IMR-90 (cell line): ENCODE results near the gene NPB. TPM values are rescaled to one million over a fixed set of nuclear protein-coding genes. Genes with fewer than 3 reads are reported as not detected.

Experiments
- ATAC-seq: fragments of 200-7000 bp; cut with Tn5 transposase; 2 replicates; pipeline ENCODE4 v1.9.1; 2020; ENCODE audit warnings: low read depth, mild to moderate bottlenecking, moderate library complexity
- BruUV-seq: library from RNA; stranded (reverse); fragments of 400-500 nt; replicated peaks from 2 replicates; lab custom pipeline; 2021; lab: Mats Ljungman, UMichigan
- CTCF ChIA-PET: fragments of 300-600 bp; formaldehyde crosslinking; extraction: SDS; loops from one replicate; lab custom pipeline; 2021; ENCODE audit warnings: antibody characterized with exemption; lab: Yijun Ruan, JAX
- POLR2A ChIA-PET: fragments of 300-600 bp; sonication (Branson Sonifier 250); formaldehyde crosslinking; loops from one replicate; lab custom pipeline; 2022; ENCODE audit warnings: antibody characterized with exemption; ENCODE audit not compliant: unreplicated experiment; lab: Charles Lee
- DNase-seq: peaks from one replicate; pipeline ENCODE4 v3.0.0; 2013
- H2AFZ ChIP-seq: replicated peaks from 2 replicates; pipeline ENCODE3; 2013; ENCODE audit warnings: low read length, mild to moderate bottlenecking; ENCODE audit not compliant: poor library complexity
- H2AK5ac ChIP-seq: 2 replicates; pipeline ENCODE4 v1.6.1; 2013; ENCODE audit warnings: low read depth, low read length, inconsistent platforms
- H2AK9ac ChIP-seq: replicated peaks from 2 replicates; pipeline ENCODE3; 2013; ENCODE audit warnings: mild to moderate bottlenecking, low read depth, low read length, moderate library complexity; ENCODE audit not compliant: poor library complexity
- H2BK120ac ChIP-seq: 2 replicates; pipeline ENCODE4 v1.6.1; 2013; ENCODE audit warnings: low read depth, low read length, inconsistent platforms
- H2BK15ac ChIP-seq: 3 replicates; pipeline ENCODE4 v1.6.1; 2013; ENCODE audit warnings: low read depth, low read length, inconsistent platforms
- H2BK20ac ChIP-seq: 2 replicates; pipeline ENCODE4 v1.6.1; 2013; ENCODE audit warnings: low read depth, mild to moderate bottlenecking, inconsistent platforms, low read length, moderate library complexity
- H2BK5ac ChIP-seq: 2 replicates; pipeline ENCODE4 v1.6.1; 2013; ENCODE audit warnings: mild to moderate bottlenecking, low read depth, low read length, inconsistent platforms; ENCODE audit not compliant: poor library complexity, severe bottlenecking
- H3K14ac ChIP-seq: replicated peaks from 2 replicates; pipeline ENCODE4 v1.6.1; 2013; ENCODE audit warnings: low read depth, low read length, inconsistent platforms
- H3K18ac ChIP-seq: 2 replicates; pipeline ENCODE4 v1.6.1; 2013; ENCODE audit warnings: low read depth, low read length, control low read depth
- H3K23ac ChIP-seq: 2 replicates; pipeline ENCODE4 v1.6.1; 2013; ENCODE audit warnings: low read depth, low read length, inconsistent platforms
- H3K27ac ChIP-seq: 2 replicates; pipeline ENCODE4 v1.5.1; 2013; ENCODE audit warnings: mild to moderate bottlenecking, control low read depth, low read length; ENCODE audit not compliant: insufficient read depth
- H3K27me3 ChIP-seq: 2 replicates; pipeline ENCODE4 v1.6.1; 2013; ENCODE audit warnings: low read length; ENCODE audit not compliant: control insufficient read depth, insufficient read depth
- H3K36me3 ChIP-seq: 2 replicates; pipeline ENCODE4 v1.6.1; 2013; ENCODE audit warnings: low read length, mixed read lengths; ENCODE audit not compliant: control insufficient read depth, insufficient read depth
- H3K4ac ChIP-seq: 2 replicates; pipeline ENCODE4 v1.6.1; 2013; ENCODE audit warnings: low read depth, low read length, inconsistent platforms
- H3K4me1 ChIP-seq: 2 replicates; pipeline ENCODE4 v1.6.1; 2013; ENCODE audit warnings: low read length, mixed read lengths; ENCODE audit not compliant: control insufficient read depth, insufficient read depth
- H3K4me2 ChIP-seq: 2 replicates; pipeline ENCODE4 v1.6.1; 2013; ENCODE audit warnings: low read depth, mild to moderate bottlenecking, control low read depth, low read length, moderate library complexity
- H3K4me3 ChIP-seq: 2 replicates; pipeline ENCODE4 v1.5.1; 2013; ENCODE audit warnings: low read depth, mild to moderate bottlenecking, control low read depth, low read length, moderate library complexity; ENCODE audit not compliant: insufficient read depth
- H3K56ac ChIP-seq: 2 replicates; pipeline ENCODE4 v1.6.1; 2013; ENCODE audit warnings: low read length, inconsistent platforms; ENCODE audit not compliant: insufficient read depth; ENCODE audit errors: extremely low read depth
- H3K79me1 ChIP-seq, 2 experiments: 2 replicates each; pipeline ENCODE4 v1.6.1; 2013; ENCODE audit warnings: low read length in 2 of 2, inconsistent platforms in 1 of 2, low read depth in 1 of 2
- H3K9ac ChIP-seq: 2 replicates; pipeline ENCODE4 v1.6.1; 2013; ENCODE audit warnings: low read depth, low read length, control low read depth
- H3K9me1 ChIP-seq: 2 replicates; pipeline ENCODE4 v1.6.1; 2013; ENCODE audit warnings: low read length, inconsistent platforms; ENCODE audit not compliant: insufficient read depth
- H3K9me3 ChIP-seq: 2 replicates; pipeline ENCODE4 v1.6.1; 2013; ENCODE audit warnings: low read length; ENCODE audit not compliant: control insufficient read depth, insufficient read depth
- H4K20me1 ChIP-seq: 2 replicates; pipeline ENCODE4 v1.6.1; 2013; ENCODE audit warnings: low read length, inconsistent platforms; ENCODE audit not compliant: insufficient read depth
- H4K5ac ChIP-seq: 2 replicates; pipeline ENCODE4 v1.6.1; 2013; ENCODE audit warnings: mild to moderate bottlenecking, low read depth, low read length, control low read depth
- H4K8ac ChIP-seq, 2 experiments: 2 replicates each; pipeline ENCODE4 v1.6.1; 2013; ENCODE audit warnings: low read depth in 2 of 2, low read length in 2 of 2, control low read depth in 1 of 2, inconsistent platforms in 1 of 2
- H4K91ac ChIP-seq: 2 replicates; pipeline ENCODE4 v1.6.1; 2013; ENCODE audit warnings: low read depth, low read length, inconsistent platforms; ENCODE audit not compliant: insufficient read depth
- CEBPB ChIP-seq: IDR thresholded peaks from 2 replicates; pipeline ENCODE4 v1.6.1; 2012; ENCODE audit warnings: low read depth, low read length, improper control_type of control experiment
- MAFK ChIP-seq: IDR thresholded peaks from 2 replicates; pipeline ENCODE4 v1.6.1; 2012; ENCODE audit warnings: low read depth, low read length, improper control_type of control experiment
- POLR2A ChIP-seq: IDR thresholded peaks from 2 replicates; pipeline ENCODE4 v1.6.1; 2012; ENCODE audit warnings: mild to moderate bottlenecking, low read depth, low read length
- RCOR1 ChIP-seq: IDR thresholded peaks from 2 replicates; pipeline ENCODE4 v1.6.1; 2012; ENCODE audit warnings: mild to moderate bottlenecking, low read length, improper control_type of control experiment; ENCODE audit not compliant: insufficient replicate concordance
- SMC3 ChIP-seq: fragments of 150-350 bp; IDR thresholded peaks from 2 replicates; pipeline ENCODE4 v1.6.1; 2016; ENCODE audit warnings: low read depth, mild to moderate bottlenecking, antibody characterized with exemption, low read length, moderate library complexity
- whole genome bisulfite sequencing, 2 experiments: methylation state at CpG; one replicate each; pipeline versions ENCODE4 v1.1.5 to v1.1.7; 2013; ENCODE audit warnings: missing lambda C conversion rate in 2 of 2; ENCODE audit not compliant: insufficient read length in 1 of 2; ENCODE audit errors: extremely low coverage in 2 of 2; 5-methylcytosine and 5-hydroxymethylcytosine counted together
- dilution Hi-C: fragments of 300-500 bp; cut with HindIII; formaldehyde crosslinking; loops from one replicate; pipeline ENCODE4 v1.14.3; 2018; ENCODE audit warnings: low sequenced_read_pairs; ENCODE audit not compliant: unreplicated experiment
- in situ Hi-C: fragments of 300-500 bp; cut with MboI; formaldehyde crosslinking; loops from 3 replicates; pipeline ENCODE4 v1.14.3; 2019; ENCODE audit warnings: low sequenced_read_pairs, inconsistent platforms, mixed read lengths
- intact Hi-C: fragments of 100-400 bp; cut with micrococcal nuclease; formaldehyde crosslinking; loops from 2 replicates; pipeline ENCODE4 v1.10.0; 2022
- polyA plus RNA-seq, 3 experiments: library from polyadenylated mRNA; depleted of rRNA; stranded (reverse); fragments of >200 nt; gene quantifications; 2 replicates each; pipeline ENCODE4 v1.2.3, GENCODE V29; 2012; ENCODE audit warnings: low replicate concordance in 1 of 3
- total RNA-seq: library from RNA; depleted of rRNA; stranded (reverse); fragments of >200 nt; gene quantifications from 2 replicates; pipeline ENCODE4 v1.2.3, GENCODE V29; 2012

NPB gene
- total and polyA plus RNA-seq, 2 of the 4 experiments (the other 2 are of a cell fraction): 0.51 TPM; not detected in 1

DNA sequence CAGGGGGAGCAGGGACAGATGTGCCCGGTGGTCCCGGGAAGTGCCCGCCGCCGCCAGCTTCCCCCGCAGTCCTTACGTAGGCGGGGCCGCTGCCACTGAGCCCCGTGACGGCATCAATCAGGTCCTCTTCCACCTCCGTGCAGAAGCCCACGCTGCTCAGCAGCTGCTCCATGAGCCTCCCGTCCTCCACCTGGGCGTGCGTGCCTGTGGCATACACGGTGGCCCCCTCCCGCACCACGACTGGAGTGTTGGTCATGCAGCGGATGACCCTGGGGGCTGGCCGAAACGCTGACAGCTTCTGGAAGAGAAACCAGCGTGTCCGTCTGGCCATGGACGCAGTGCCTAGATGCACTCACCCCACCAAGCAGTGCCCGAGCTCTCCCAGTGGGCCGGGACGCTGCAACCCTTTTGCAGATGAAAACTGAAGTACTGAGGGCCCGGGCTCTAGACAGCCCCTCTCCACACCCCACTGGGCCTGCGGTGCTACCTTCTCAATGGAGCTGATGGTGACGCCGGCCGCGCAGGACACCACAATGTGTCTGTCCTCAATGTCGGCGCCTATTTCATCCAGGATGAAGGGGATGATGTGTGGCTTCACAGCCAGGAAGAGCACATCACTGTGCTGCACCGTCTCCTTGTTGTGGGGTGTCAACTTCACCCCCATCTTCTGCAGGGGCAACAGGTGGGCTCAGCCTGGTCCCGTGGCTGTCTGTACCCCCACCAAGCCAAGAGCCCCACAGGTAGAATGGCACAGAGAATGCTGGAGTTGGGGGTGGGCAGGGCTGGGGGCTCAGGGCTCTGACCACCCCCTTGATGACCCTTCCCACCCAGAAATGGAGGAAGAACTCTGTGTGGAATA is 33.0 kb downstream of the NPB start:
- ATAC-seq (no peak), DNase-seq (no peak)
- Histone ChIP-seq H3K27me3 (no peaks in the 10 kb centered on the region; the same call in 1 of the 2 replicates), H2AK5ac (no peak overlapping the region), H2BK120ac (no peak overlapping the region), H3K56ac (no peak overlapping the region), H3K36me3 (peaks cover 27% of the 10 kb centered on the region; the same call in 1 of the 2 replicates), H3K4me1 (peaks cover 4% of the 10 kb centered on the region), H2BK15ac (no peak overlapping the region), H4K8ac (no peak overlapping the region), H4K20me1 (peaks cover 11% of the 10 kb centered on the region), H3K18ac (no peak overlapping the region), H2BK20ac (no peak overlapping the region), H3K27ac (no peak overlapping the region), H3K9me1 (peaks cover 8% of the 10 kb centered on the region), H4K5ac (no peak overlapping the region), H2BK5ac (no peak overlapping the region), H3K23ac (no peak overlapping the region), H3K9me3 (no peaks in the 10 kb centered on the region), H3K4me2 (no peak overlapping the region), H3K4me3 (no peak overlapping the region), H3K14ac (no peak overlapping the region), H2AK9ac (peak overlapping the region; percentile 9), H3K9ac (no peak overlapping the region), H3K4ac (no peak overlapping the region), H2AFZ (no peak overlapping the region), H3K79me1 (peaks cover 9 to 37% of the 10 kb centered on the region in 2 experiments), H4K91ac (no peak overlapping the region)
- in situ Hi-C loops: no loop called here
- ChIA-PET CTCF (no interaction called here), POLR2A (no interaction called here)
- TF ChIP-seq RCOR1: no peak
- no peak for TF ChIP-seq MAFK
- no peak for TF ChIP-seq CEBPB
- TF ChIP-seq POLR2A: no peak
- TF ChIP-seq SMC3: no peak
- dilution Hi-C loops: no loop called here
- BruUV-seq: no TSS peak
- WGBS, 2 experiments: 91% methylated on average over 23 of the region's 38 CpGs; no CpG with 5 or more reads in 1 of the 2 experiments
- intact Hi-C loops: no loop called here
